GM12878 (cell line): Measurements from ENCODE around the gene DOCK7. TPM values are rescaled to one million over a fixed set of nuclear protein-coding genes. Genes with fewer than 3 reads are reported as not detected.

Experiments used
- ATAC-seq: fragments of 200-7000 bp; cut with Tn5 transposase; 3 replicates; pipeline ENCODE4 v1.9.1; 2020; ENCODE audit warnings: mild to moderate bottlenecking, moderate library complexity
- BruUV-seq: library from RNA; stranded (reverse); fragments of 400-500 nt; replicated peaks from 2 replicates; lab custom pipeline; 2021; lab: Mats Ljungman, UMichigan
- CTCF ChIA-PET: fragments of 300-600 bp; sonication (Branson Sonifier 250); formaldehyde crosslinking; extraction: SDS; loops from one replicate; lab custom pipeline; 2021; ENCODE audit warnings: inconsistent platforms; lab: Yijun Ruan, JAX
- POLR2A ChIA-PET: fragments of 350-600 bp; formaldehyde crosslinking; extraction: SDS; loops from one replicate; lab custom pipeline; 2021; ENCODE audit warnings: inconsistent platforms; lab: Charles Lee
- RAD21 ChIA-PET: fragments of 300-600 bp; sonication (Branson Sonifier 250); formaldehyde crosslinking; loops from one replicate; lab custom pipeline; 2023; ENCODE audit warnings: antibody characterized with exemption; ENCODE audit not compliant: unreplicated experiment; lab: Charles Lee
- SMC1A ChIA-PET: fragments of 300-600 bp; sonication (Branson Sonifier 250); formaldehyde crosslinking; loops from one replicate; lab custom pipeline; 2023; ENCODE audit not compliant: unreplicated experiment, uncharacterized antibody; lab: Charles Lee
- DNase-seq: peaks from one replicate; pipeline ENCODE4 v3.0.0-alpha.2; 2011; ENCODE audit warnings: low read depth, low spot score
- FAIRE-seq: peaks from 3 replicates; lab custom pipeline; 2011; peaks lifted over from hg19 to GRCh38; lab: Jason Lieb, UNC
- H2AFZ ChIP-seq: 2 replicates; pipeline ENCODE4 v1.6.0; 2011; ENCODE audit warnings: low read depth, low read length, control low read depth; ENCODE audit not compliant: control insufficient read depth
- H3K27ac ChIP-seq: 2 replicates; pipeline ENCODE4 v1.5.1; 2011; ENCODE audit warnings: control low read depth; ENCODE audit not compliant: control insufficient read depth, insufficient read depth
- H3K27me3 ChIP-seq, 2 experiments: replicated peaks in 1 of 2; 2 replicates each; pipeline versions ENCODE4 v1.6.0 to v1.6.1; 2011; ENCODE audit warnings: low read length in 1 of 2; ENCODE audit not compliant: control insufficient read depth in 2 of 2, insufficient read depth in 2 of 2
- H3K36me3 ChIP-seq, 2 experiments: 2 replicates each; pipeline ENCODE4 v1.5.1; 2011; ENCODE audit warnings: low read length in 1 of 2; ENCODE audit not compliant: control insufficient read depth in 2 of 2, insufficient read depth in 2 of 2
- H3K4me1 ChIP-seq: 2 replicates; pipeline ENCODE4 v1.6.1; 2011; ENCODE audit warnings: mild to moderate bottlenecking, low read length, moderate library complexity, mixed read lengths; ENCODE audit not compliant: control insufficient read depth, insufficient read depth
- H3K4me2 ChIP-seq: 2 replicates; pipeline ENCODE4 v1.6.0; 2011; ENCODE audit warnings: control low read depth; ENCODE audit not compliant: control insufficient read depth, insufficient read depth
- H3K4me3 ChIP-seq: fragments of 200-600 bp; sonication (generic); 2 replicates; pipeline ENCODE4 v1.5.1; 2016
- H3K79me2 ChIP-seq: 2 replicates; pipeline ENCODE4 v1.6.0; 2011; ENCODE audit warnings: low read length; ENCODE audit not compliant: control insufficient read depth, insufficient read depth
- H3K9ac ChIP-seq: 2 replicates; pipeline ENCODE4 v1.8.0; 2011; ENCODE audit warnings: low read length, control low read depth, mixed read lengths; ENCODE audit not compliant: control insufficient read depth, insufficient read depth
- H3K9me3 ChIP-seq: replicated peaks from 3 replicates; pipeline ENCODE4 v1.5.1; 2011; ENCODE audit warnings: mild to moderate bottlenecking, low read length; ENCODE audit not compliant: control insufficient read depth, insufficient read depth
- H4K20me1 ChIP-seq: 2 replicates; pipeline ENCODE4 v1.6.0; 2011; ENCODE audit not compliant: control insufficient read depth, insufficient read depth
- BRCA1 ChIP-seq: IDR thresholded peaks from 2 replicates; pipeline ENCODE4 v1.6.1; 2011; ENCODE audit warnings: low read depth, low read length, improper control_type of control experiment
- JUND ChIP-seq: IDR thresholded peaks from 2 replicates; pipeline ENCODE4 v1.6.1; 2012; ENCODE audit warnings: low read depth, mild to moderate bottlenecking, low read length, improper control_type of control experiment, moderate library complexity
- KAT2A ChIP-seq: conservative IDR thresholded peaks from 2 replicates; pipeline ENCODE4 v1.6.1; 2011; ENCODE audit warnings: low read depth, low read length; ENCODE audit not compliant: control insufficient read depth
- MYB ChIP-seq: fragments of 150-350 bp; IDR thresholded peaks from 2 replicates; pipeline ENCODE4 v1.6.1; 2014; ENCODE audit warnings: mild to moderate bottlenecking, low read depth, low read length, borderline replicate concordance
- NR2F1 ChIP-seq: fragments of 450-650 bp; conservative IDR thresholded peaks from 2 replicates; pipeline ENCODE4 v1.6.1; 2017; ENCODE audit warnings: mild to moderate bottlenecking
- SMAD5 ChIP-seq: IDR thresholded peaks from 2 replicates; pipeline ENCODE4 v1.6.1; 2016; ENCODE audit warnings: antibody characterized with exemption, low read depth
- SMC3 ChIP-seq: IDR thresholded peaks from 2 replicates; pipeline ENCODE4 v1.6.1; 2011; ENCODE audit warnings: low read length, improper control_type of control experiment, borderline replicate concordance
- USF2 ChIP-seq: IDR thresholded peaks from 2 replicates; pipeline ENCODE4 v1.6.1; 2011; ENCODE audit warnings: low read depth, low read length, improper control_type of control experiment, borderline replicate concordance
- ZNF687 ChIP-seq: fragments of 450-650 bp; IDR thresholded peaks from 2 replicates; pipeline ENCODE4 v1.6.1; 2017; ENCODE audit warnings: mild to moderate bottlenecking, moderate library complexity
- WGBS: methylation state at CpG from one replicate; pipeline ENCODE4 v1.1.6; 2016; ENCODE audit warnings: low lambda C conversion rate; ENCODE audit not compliant: insufficient replicate concordance, insufficient coverage; ENCODE audit errors: missing lambda C conversion rate; 5-methylcytosine and 5-hydroxymethylcytosine counted together
- in situ Hi-C: fragments of 300-500 bp; cut with MboI; formaldehyde crosslinking; loops from 9 replicates; pipeline ENCODE4 v1.14.3; 2018; ENCODE audit warnings: mixed read lengths
- intact Hi-C: fragments of 100-400 bp; cut with micrococcal nuclease; formaldehyde crosslinking; loops from one replicate; pipeline ENCODE4 v1.14.2; 2022; ENCODE audit not compliant: unreplicated experiment
- polyA plus RNA-seq, 11 experiments: library from polyadenylated mRNA; depleted of rRNA in 4 of 11; unstranded in 6 of 11; stranded (reverse) in 5 of 11; fragments of >200 nt; fragmentation: Nextera tagmentation in 4 of 11; fragmentation: Illumina TruSeq in 1 of 11; extraction: Ambion mirVana in 4 of 11; extraction: Trizol in 1 of 11; gene quantifications; 1 replicate in 1 of 11; 2 replicates in 10 of 11; pipeline versions ENCODE4 v1.2.1 to v1.2.3, GENCODE V29; 2011 to 2016; ENCODE audit warnings: inconsistent platforms in 2 of 11, missing spikeins in 2 of 11, low read depth in 1 of 11
- total RNA-seq, 4 experiments: library from RNA; depleted of rRNA in 3 of 4; stranded (reverse); fragments of >200 nt in 3 of 4; fragmentation: Illumina TruSeq in 1 of 4; extraction: Trizol in 1 of 4; gene quantifications; 2 replicates each; pipeline versions ENCODE4 v1.2.1 to v1.2.3, GENCODE V29; 2013 to 2021

Gene DOCK7
- total and polyA plus RNA-seq, 10 of the 15 experiments (the other 5 are each of a cell fraction or from before 2014, with no cell fraction given): 4.8 to 34.6 (median 26.9) TPM

- H3K4me3 ChIP-seq: no peak overlapping the region
These were observed 35.7 kb upstream of the DOCK7 start for GRCh38 chr1:62723883-62724282.

More at GRCh38 chr1:62723883-62724282, 35.7 kb upstream of the DOCK7 start:
- ATAC-seq (no peak), DNase-seq (no peak), FAIRE-seq (no peak)
- intact Hi-C loops (no loop called here), in situ Hi-C loops (no loop called here)
- POLR2A ChIA-PET: interaction anchor here (0.8 to 1.7 kb wide), 4 partner anchors 14 to 401 kb away, joined by 3 to 7 read pairs (median 4); no protein-coding TSS in a partner anchor
- Histone ChIP-seq H3K27me3 (no peaks in the 10 kb centered on the region), H2AFZ (no peak overlapping the region), H4K20me1 (no peaks in the 10 kb centered on the region), H3K27ac (no peak overlapping the region), H3K4me1 (0 out of 2 replicates have a peak, but pooled peaks cover 5% of the 10 kb centered on the region), H3K4me2 (no peak overlapping the region), H3K36me3 (no peaks in the 10 kb centered on the region), H3K9ac (no peak overlapping the region), H3K79me2 (no peaks in the 10 kb centered on the region), H3K9me3 (no peaks in the 10 kb centered on the region)
- TF ChIP-seq SMAD5 (no peak), JUND (no peak), BRCA1 (no peak), ZNF687 (no peak), KAT2A (no peak), USF2 (no peak), MYB (no peak), NR2F1 (no peak), SMC3 (no peak)
- SMC1A ChIA-PET: interaction anchor here (0.6 to 6.3 kb wide), 13 partner anchors 14 to 283 kb away, joined by 3 to 43 read pairs (median 6); partner anchors contain the start of gene DOCK7
- RAD21 ChIA-PET: interaction anchor here (1.0 to 2.9 kb wide), 7 partner anchors 9 to 216 kb away, joined by 3 to 15 read pairs (median 9); no protein-coding TSS in a partner anchor
- CTCF ChIA-PET: interaction anchor here (1.0 to 3.1 kb wide), 8 partner anchors 22 to 548 kb away, joined by 3 to 23 read pairs (median 4); no protein-coding TSS in a partner anchor
- BruUV-seq: no TSS peak
- 48% methylated on average over 2 of the region's 2 CpGs for WGBS
